GM18868 (cell line): Measurements from ENCODE around the gene IGFBP7.

ENCODE experiments used
- ATAC-seq: cut with Tn5 transposase; IDR thresholded peaks from one replicate; pipeline ENCODE4 v1.9.1; 2021; ENCODE audit warnings: mild to moderate bottlenecking, moderate library complexity; ENCODE audit not compliant: unreplicated experiment

IGFBP7 gene

DNA sequence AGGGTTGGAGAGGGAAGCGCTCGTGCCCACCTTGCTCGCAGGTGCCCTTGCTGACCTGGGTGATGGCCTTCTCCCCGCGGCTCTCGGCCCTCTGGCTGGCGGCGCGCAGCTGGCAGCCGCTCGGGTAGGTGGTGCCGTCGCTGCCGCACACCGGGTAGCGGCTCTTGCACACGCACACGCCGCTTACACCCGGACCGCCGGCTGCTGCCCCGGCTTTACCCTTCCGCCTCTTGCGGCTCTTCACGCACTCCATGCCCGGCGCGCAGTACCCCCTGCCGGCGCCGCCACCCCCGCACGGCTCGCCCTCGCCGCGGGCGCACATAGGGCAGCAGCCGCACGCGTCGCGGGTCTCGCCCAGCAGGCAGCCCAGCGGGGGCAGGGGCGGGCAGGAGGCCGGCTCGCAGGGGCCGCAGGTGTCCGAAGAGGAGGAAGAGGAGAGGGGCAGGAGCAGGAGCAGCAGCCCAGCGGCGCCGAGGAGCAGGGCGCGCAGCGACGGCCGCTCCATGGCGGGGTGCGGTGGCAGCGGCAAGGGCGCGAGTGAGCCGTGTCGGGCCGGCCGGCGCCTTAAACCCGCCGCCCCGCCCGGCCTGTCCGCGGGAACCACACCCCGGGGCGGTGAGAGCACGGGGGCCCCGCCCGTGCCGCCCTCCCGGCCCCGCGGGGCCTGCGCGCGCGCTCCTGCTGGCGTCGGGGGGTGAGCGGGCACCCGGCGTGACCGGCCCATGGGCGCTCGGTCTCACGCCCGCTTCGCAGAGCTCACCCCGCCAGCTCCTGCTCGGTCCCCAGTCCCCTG lies at the start of gene IGFBP7:
IGFBP7 (minus strand) TSS at position 539 of the 793 bp plus-strand sequence; CDS start at position 505, 34 bp downstream.
- peak; percentile 45 for ATAC-seq

DNA sequence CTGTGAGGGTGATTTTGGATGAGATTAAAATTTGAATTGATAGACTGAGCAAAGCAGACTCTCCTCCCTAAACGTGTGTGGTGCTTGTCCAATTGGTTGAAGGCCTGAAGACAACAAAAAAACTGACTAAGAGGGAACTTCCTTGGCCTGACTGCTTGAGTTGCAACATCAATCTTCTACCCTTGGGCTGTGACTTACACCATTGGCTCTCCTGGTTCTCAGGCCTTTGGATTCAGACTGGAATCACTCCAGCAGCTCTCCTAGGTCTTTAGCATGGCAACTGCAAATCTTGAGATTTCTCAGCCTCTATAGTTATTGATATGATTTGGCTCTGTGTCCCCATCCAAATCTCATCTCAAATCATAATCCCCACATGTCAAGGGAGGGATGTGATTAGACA lies 49.7 kb upstream of the IGFBP7 start:
- ATAC-seq: no peak

- ATAC-seq: no peak
Observed at GRCh38 chr4:57158762-57159161, 48.6 kb upstream of the IGFBP7 start.

DNA sequence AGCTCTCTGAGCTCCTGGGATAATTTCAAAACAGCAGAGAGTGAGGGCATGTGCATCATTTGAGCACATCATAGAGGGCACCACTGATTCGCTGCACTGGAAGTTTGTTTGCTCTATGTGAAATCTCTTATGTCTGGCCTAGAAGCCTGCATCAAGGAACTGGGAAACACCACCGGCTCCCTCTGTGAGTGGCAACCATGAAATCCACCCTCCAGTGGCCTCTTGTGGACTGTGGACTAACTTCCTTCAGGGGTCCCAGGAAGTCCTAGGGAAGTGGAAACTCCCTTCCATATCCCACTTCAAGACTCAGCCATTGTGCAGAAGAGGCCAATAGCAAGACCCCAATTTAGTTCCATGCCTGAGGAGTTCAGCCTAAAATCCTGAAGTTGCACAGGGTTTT lies 48.0 kb upstream of the IGFBP7 start:
- ATAC-seq: no peak

DNA sequence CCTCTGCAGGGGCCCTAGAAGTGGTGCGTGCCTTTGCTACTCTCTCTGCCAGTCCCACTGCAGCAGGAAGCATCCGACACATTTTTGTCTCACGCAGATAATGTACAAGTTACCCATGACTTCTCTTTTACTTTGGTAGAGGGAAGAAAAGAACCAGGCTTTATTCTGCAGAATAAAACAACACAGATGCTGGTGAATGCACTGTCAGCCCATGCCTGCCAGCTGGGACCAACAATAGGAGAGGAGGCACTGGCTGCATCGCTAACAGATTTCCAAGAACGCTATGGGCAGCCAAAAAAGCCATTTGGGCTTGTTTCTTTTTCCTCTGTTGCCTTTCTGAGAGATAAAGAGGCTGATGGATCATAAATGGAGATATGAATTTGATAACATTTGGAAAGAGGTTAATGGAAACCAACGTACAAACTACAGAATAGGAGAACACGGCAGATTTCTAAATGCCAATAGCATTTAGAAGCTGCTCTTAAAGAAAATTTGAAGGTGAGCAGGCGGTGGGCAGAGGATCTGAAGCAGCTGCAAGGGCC lies 47.5 kb upstream of the IGFBP7 start:
- ATAC-seq: no peak

GRCh38 chr4:57156242-57156990 lies 46.2 kb upstream of the IGFBP7 start:
- no peak for ATAC-seq

- ATAC-seq: no peak
Observed at GRCh38 chr4:57154926-57155325, 44.7 kb upstream of the IGFBP7 start.

- ATAC-seq: no peak
Observed at GRCh38 chr4:57154191-57154590, 44.0 kb upstream of the IGFBP7 start.

DNA sequence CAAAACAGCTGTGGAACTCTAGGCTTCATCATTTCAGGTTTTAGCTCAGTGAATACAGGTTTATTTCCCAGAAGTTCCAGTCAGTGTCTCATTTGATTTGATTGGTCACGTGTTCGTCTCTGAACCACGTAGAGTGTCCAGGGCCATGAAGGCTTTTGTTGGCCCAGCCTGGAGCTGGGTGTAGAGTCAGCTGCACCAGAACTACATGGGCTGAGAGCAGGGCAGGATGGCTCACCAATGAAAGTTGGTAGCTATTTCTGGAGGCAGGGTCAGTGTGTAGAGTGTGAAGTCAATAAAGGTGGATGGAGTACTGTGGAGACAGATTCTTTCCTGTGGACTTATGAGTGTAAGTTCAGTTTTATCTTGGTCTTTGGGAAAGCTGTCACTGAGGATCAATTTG lies 43.0 kb upstream of the IGFBP7 start:
- ATAC-seq: no peak

DNA sequence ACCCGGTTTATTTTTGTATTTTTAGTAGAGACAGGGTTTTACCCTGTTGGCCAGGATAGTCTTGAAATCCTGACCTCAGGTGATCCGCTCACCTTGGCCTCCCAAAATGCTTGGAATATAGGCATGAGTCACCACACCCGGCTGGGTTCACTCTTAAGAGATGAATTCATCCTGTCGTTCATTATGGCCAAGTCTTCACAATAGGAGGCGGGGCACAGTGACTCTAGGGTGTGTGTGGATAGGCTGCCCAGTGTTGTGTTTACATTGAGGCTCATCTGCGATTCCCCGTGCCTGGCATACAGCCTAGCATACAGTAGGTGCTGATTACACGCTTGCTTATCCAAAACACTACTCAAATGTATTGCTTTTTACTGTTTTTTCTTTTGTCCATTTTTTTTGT lies 41.3 kb upstream of the IGFBP7 start:
- no peak for ATAC-seq

DNA sequence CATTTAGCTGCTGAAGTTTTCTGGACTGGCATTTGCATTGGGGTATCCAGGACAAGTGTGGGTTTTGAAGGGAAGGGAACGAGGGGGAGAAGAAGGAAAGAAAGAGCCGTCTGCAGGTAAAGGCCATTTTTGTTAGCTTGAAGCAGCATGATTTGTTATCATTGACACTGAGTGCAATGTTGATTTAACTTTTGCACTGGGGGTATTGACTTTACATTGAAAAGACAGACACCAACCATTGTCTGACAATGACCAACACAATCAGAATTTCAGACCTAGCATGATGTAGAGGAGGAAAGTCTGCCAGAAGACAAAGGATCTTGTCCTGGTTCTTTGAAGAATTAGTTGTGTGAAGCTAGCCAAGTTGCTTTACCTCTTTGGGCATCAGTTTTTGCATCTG lies 39.6 kb upstream of the IGFBP7 start:
- ATAC-seq: no peak

DNA sequence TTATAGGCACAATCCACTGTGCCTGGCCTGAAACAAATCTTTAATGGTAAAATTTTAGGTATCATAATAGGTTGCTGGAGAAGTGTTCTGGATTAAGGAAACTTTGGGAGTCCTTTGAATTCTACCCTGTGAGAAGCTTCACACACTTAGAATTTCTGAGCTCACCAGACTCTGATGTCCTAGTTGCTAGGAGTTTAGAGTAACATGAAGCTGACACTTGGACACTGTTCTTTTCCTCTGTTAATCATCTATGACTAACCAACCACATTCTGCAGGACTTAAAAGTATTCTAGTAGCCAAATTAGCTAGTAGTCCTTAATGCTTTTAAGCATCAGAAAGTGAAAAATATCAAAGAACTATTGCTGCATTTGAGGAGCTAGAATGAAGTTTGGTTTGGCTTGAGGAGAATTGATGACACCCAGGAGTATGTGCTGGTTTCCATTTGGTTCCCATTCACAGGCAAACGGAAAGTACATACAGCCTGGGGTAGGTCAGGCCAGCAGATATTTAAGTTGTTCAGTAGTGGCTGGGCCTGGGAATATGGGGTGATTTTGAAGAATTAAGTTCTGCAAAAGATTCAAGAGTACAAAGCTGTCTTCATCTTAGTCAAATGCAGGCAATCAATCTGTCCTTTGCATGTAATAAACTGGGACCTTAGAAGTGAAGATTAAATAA lies 38.8 kb upstream of the IGFBP7 start:
- ATAC-seq: no peak

GRCh38 chr4:57148177-57148576 lies 38.0 kb upstream of the IGFBP7 start:
- ATAC-seq: no peak

- ATAC-seq: no peak
Observed at GRCh38 chr4:57147335-57148060, 37.3 kb upstream of the IGFBP7 start.

DNA sequence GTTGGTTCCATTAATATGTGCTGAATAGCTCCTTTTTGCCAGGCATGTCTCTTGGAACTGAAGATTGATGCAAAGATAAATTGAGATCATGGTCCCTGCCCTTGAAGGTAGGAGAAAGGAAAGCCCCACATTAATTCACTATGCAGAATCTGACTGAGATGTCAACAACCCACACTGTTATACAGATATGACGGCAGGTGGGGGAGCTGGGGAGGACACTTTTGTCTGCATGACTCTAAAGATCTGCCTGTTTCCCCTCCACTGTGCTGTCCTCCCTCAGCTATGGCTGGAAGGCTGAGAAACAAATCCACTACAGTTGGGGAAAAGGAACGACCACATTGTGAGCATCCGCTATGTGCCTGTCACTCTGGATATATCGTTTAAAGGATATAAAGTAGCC lies 36.3 kb upstream of the IGFBP7 start:
- no peak for ATAC-seq

DNA sequence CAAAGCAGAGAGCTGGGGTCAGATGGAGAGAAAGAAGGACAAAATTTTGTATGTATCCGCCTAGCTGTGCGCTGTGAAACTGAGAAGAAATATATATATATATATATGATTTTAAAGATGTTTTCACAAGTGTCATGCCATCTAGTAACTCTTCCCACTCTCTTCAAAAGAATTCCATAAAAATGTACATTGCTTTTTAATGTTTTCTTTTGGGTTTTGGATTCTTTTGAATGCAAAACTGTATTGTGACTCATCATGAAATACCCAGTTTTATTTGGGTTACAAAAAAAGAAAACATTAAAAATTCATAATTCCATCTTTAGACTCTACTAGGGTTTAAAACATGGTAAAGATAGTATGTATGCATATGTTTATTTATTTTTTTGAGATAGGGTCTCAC lies 34.3 kb upstream of the IGFBP7 start:
- ATAC-seq: no peak

GRCh38 chr4:57139783-57140182 lies 29.6 kb upstream of the IGFBP7 start:
- ATAC-seq: no peak

- ATAC-seq: no peak
Observed at GRCh38 chr4:57137261-57137660, 27.1 kb upstream of the IGFBP7 start.

- ATAC-seq: no peak
Observed at GRCh38 chr4:57136281-57136680, 26.1 kb upstream of the IGFBP7 start.

DNA sequence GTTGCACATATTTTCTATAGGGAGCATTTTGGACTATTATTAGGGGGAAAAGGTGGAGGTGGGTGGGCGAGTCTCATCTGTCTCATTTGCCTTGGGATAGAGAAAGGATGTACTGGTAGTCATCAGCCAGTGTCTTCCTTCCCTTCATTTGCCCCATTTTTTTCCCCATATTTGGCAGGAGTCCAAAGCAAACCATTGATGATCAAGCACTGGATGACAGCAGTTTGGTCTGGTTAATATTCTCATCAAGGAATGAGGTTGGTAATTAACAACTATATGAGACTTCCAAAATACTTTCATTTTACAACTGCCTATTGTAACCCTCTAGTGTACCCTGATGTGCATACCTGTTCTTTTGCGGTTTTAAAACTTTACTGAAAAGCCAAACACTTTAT lies 22.6 kb upstream of the IGFBP7 start:
- no peak for ATAC-seq
